Muscle of leg (tissue), 11 donors: ENCODE data around the gene DNAJB11. TPM values are rescaled to one million over a fixed set of nuclear protein-coding genes. Genes with fewer than 3 reads are reported as not detected.
"Not testable (repeated sequence)": the region's sequence is repeated elsewhere in the genome, so short reads cannot be mapped to it uniquely, and the experiment has no call there.

Experiments used
- DNase-seq: peaks from one replicate; pipeline ENCODE4 v3.0.0; 2013
- H3K27ac ChIP-seq: one replicate; pipeline ENCODE4 v1.5.1; 2013; ENCODE audit warnings: mild to moderate bottlenecking, low read length, control low read depth
- H3K27me3 ChIP-seq: one replicate; pipeline ENCODE4 v1.6.1; 2013; ENCODE audit warnings: low read length; ENCODE audit not compliant: control insufficient read depth, insufficient read depth
- H3K36me3 ChIP-seq: one replicate; pipeline ENCODE4 v1.6.1; 2013; ENCODE audit warnings: low read length; ENCODE audit not compliant: control insufficient read depth, insufficient read depth
- H3K4me1 ChIP-seq: one replicate; pipeline ENCODE4 v1.6.1; 2013; ENCODE audit warnings: low read length; ENCODE audit not compliant: control insufficient read depth, insufficient read depth
- H3K4me3 ChIP-seq: one replicate; pipeline ENCODE4 v1.5.1; 2013; ENCODE audit warnings: low read length, control low read depth
- H3K9me3 ChIP-seq: replicated peaks from 2 replicates; pipeline ENCODE4 v1.6.1; 2013; ENCODE audit warnings: low read depth, low read length; ENCODE audit not compliant: control insufficient read depth
- WGBS: methylation state at CpG from one replicate; pipeline ENCODE4 v1.1.5; 2013; ENCODE audit warnings: missing lambda C conversion rate; ENCODE audit not compliant: insufficient coverage; 5-methylcytosine and 5-hydroxymethylcytosine counted together
- polyA plus RNA-seq, 8 donors: library from polyadenylated mRNA; unstranded; fragments of 120-200 nt; gene quantifications; one replicate each; pipeline versions ENCODE4 v1.2.1 to v1.2.3, GENCODE V29; 2013; ENCODE audit warnings: inconsistent platforms in 1 of 8, low replicate concordance in 1 of 8; ENCODE audit not compliant: insufficient read length in 8 of 8, insufficient read depth in 1 of 8
- total RNA-seq: library from RNA; stranded (reverse); fragments of 120-200 nt; gene quantifications from one replicate; pipeline ENCODE4 v1.2.4, GENCODE V29; 2013

Gene DNAJB11
- total and polyA plus RNA-seq, 9 donors, result 30.3 to 49.7 (median 39.6) TPM

DNA sequence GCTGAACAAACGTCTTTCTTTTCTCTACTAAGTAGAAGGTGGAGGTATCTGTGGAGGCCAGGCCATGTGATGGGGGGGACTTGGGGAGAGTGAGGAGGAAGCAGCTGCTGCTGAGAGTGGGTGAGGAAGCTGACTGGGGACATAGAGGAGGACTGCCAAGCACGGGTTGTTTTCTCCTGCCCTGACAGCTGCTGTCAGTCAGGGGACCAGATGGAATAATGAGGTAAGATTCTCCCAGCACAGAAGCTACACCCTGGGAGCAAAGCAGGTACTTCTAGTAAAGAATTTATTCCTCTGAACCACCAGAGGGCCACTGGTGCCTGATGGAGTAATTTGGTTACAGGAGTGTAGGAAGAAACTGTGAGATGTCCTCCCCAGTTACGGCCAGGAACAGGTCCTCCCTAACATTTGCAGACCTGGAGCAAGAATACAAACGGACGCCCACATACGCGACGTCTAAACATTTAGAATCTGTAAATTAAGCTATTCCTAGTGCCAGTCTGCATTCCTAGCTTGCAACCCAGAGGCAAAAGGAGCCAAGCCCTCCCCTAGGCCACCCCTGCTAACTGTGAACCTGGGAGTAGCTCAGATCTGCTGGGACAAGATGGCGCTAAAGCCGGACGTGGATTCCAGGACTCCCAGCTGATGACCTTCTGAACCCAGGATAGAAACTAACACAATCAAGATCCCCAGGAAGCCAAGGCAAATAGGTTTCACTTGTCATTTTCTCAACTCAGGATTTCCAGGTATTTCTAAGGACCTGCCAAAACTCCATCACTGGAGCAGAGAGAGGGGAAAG is 41.1 kb upstream of the DNAJB11 start:
- H3K4me3 ChIP-seq, result no peak overlapping the region
- H3K36me3 ChIP-seq, result no peaks in the 10 kb centered on the region
- WGBS, result 75% methylated on average over 7 of the region's 11 CpGs
- H3K27ac ChIP-seq, result no peak overlapping the region
- H3K27me3 ChIP-seq, result no peaks in the 10 kb centered on the region
- peak; percentile 54 for DNase-seq
- H3K9me3 ChIP-seq, result no peaks in the 10 kb centered on the region
- no peaks in the 10 kb centered on the region for H3K4me1 ChIP-seq

DNA sequence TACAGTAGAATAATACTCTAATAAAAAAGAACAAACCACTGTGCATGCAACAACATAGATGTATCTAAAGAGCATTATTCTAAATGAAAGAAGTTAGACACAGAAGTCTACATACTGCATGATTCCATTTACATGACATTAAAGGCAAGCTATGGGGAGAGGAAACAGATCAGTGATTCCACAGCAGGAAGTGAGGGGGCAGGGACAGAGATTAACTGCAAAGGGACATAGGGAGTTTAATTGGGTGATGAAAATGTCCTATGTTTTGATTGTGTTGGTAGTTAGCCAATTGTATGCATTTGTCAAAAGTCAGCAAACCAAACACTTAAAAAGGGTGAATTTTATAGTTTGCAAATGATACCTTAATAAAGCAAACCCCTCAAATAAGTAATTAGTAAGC is 40.1 kb upstream of the DNAJB11 start:
- no peak overlapping the region for H3K27ac ChIP-seq
- no peak overlapping the region for H3K4me3 ChIP-seq
- no peaks in the 10 kb centered on the region for H3K27me3 ChIP-seq
- H3K9me3 ChIP-seq, result no peaks in the 10 kb centered on the region
- no peak for DNase-seq
- no peaks in the 10 kb centered on the region for H3K36me3 ChIP-seq
- H3K4me1 ChIP-seq, result no peaks in the 10 kb centered on the region

DNA sequence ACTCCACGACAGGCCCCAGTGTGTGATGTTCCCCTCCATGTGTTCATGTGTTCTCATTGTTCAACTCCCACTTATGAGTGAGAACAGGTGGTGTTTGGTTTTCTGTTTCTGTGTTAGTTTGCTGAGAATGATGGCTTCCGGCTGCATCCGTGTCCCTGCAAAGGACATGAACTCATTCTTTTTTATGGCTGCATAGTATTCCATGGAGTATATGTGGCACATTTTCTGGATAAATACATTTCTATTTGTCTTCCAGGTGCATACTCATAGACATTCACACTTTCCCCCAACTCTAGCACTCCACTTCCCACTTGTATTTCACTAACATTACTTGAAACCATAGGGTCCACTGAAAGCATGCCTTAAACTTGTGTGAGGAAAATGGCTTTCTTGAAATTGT is 38.8 kb upstream of the DNAJB11 start:
- WGBS, result no CpG with 5 or more reads among the region's 3 CpGs
- H3K27me3 ChIP-seq, result not testable (repeated sequence)

DNA sequence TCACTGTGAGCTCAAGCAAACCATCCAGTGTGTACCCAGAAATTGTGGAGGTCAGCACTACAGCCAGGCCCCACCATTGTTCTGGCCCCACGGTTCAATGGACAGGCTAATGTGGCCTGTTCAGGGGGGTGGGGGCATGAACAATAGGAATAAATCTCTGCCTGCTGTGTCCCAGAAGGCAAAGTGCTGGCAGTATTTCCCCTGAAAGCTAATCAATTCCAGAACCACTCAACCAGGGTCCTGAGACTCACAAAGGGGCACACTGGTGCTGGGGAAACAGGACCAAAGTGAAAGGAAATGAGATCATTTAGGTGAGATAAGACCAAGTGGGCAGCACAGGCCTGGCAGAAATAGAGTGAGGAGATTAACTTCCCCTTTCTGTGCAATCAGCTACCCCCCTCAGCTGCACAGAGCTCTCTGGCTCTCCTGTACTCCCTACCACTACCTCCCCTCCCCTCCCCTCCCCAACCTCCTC is 37.9 kb upstream of the DNAJB11 start:
- DNase-seq, result no peak
- Histone ChIP-seq H3K27me3 (no peaks in the 10 kb centered on the region), H3K36me3 (no peaks in the 10 kb centered on the region), H3K27ac (no peak overlapping the region), H3K4me3 (no peak overlapping the region), H3K9me3 (no peaks in the 10 kb centered on the region), H3K4me1 (no peaks in the 10 kb centered on the region)
- 0% methylated on average over 1 of the region's 1 CpG for WGBS

More for the DNA sequence above, 38.8 kb upstream of the DNAJB11 start:
- not testable (repeated sequence) for H3K4me1 ChIP-seq, H3K4me3 ChIP-seq, H3K27ac ChIP-seq, DNase-seq, H3K36me3 ChIP-seq, H3K9me3 ChIP-seq

DNA sequence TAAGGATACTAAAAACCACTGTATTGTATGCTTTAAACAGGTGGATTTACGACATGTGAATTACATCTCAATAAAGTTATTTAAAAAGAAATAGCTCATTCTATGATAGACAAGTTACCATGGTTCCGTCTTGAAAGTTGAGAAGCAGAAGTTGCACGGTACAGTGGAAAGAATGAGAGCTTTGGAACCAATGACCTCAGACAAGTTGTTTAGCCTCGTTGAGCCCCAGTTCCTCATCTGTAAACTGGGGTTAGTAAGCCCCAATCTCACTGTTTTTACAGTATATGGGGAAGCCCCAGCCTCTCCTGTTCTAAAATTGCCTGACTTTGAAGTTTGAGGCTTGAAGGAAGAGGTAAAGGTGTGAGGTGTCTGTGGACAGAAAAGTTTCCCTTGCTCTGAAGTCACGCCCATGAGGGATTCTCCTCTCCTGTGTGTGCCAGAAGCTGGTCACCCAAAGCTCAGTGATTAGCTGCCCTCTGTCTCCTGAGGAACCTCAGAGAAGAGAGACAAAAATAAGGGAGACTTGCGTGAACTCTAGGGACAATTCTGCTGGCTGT is 36.3 kb upstream of the DNAJB11 start:
- DNase-seq, result peak; percentile 73
- no peak overlapping the region for H3K4me3 ChIP-seq

DNA sequence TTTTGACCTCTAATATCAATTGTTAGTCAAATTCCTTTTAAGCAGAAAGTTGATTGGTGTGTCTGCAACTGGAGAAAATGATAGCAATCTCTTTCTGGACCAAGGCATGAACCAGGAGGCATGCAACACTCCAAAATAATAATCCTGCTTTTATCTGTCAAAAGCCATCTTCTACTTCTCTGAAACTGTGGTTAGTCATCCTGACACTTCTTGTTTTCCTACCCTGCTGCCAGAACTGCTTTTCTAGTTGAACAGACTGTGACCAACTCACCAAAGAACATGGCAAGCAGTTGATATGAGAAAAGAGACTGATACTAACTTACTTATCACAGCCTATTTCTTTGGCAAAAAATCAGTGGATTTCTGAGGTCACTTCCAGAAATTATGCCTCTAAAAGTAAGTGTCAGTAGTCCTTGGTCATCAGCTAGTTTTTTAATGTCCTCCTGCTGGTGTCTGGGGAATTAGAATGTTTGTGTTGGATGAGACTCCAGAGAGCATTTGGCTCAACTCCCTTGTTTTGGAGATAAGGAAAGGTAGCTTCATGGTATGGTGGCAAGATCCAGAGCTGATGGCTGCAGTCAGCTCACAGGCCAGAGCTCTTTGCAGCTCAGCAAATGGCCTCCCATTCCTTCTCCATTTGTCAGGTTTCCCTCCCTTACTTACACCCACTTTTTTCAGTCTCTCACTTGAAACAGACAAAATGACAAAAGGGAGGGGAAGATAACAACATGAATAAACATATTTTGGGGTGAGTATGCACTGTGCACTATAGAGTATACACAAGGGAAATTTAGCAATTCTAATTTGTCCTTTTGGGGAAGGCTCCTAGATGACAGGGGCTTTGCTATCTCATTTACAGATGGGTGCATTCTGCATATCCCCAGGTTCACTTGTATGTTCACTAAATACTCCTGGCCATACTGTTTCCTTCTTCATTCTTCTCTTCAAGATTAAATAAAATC is 33.4 kb upstream of the DNAJB11 start:
- Histone ChIP-seq H3K4me1 (no peaks in the 10 kb centered on the region), H3K27me3 (no peaks in the 10 kb centered on the region), H3K36me3 (peaks cover 3% of the 10 kb centered on the region), H3K9me3 (no peaks in the 10 kb centered on the region), H3K27ac (no peak overlapping the region), H3K4me3 (no peak overlapping the region)
- no peak for DNase-seq

More for the DNA sequence above, 36.3 kb upstream of the DNAJB11 start:
- 87% methylated on average over 2 of the region's 6 CpGs for WGBS
- no peaks in the 10 kb centered on the region for H3K9me3 ChIP-seq
- peaks cover 3% of the 10 kb centered on the region for H3K36me3 ChIP-seq
- no peaks in the 10 kb centered on the region for H3K4me1 ChIP-seq
- no peaks in the 10 kb centered on the region for H3K27me3 ChIP-seq
- peak overlapping the region; percentile 6 for H3K27ac ChIP-seq

DNA sequence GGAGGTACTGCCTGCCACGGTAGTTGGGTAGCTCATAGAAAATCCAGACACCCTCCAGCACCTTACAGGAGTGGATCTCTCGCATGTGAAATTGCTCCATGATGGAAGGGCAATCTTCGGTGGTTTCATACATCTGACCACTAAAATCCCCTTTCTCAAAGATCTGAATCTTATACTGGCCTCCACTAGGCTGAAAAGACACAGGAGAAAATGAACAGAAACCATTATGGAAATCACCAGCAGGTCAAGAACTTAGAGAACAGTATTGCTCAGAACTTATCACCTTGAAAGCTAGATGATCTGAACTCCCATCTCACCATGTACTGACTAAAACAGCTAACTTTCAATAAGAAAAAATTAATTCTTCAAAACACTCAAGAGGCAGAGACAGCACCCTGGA is 31.7 kb upstream of the DNAJB11 start:
- Histone ChIP-seq H3K27me3 (no peaks in the 10 kb centered on the region), H3K4me1 (no peaks in the 10 kb centered on the region), H3K9me3 (no peaks in the 10 kb centered on the region), H3K27ac (no peak overlapping the region), H3K4me3 (no peak overlapping the region), H3K36me3 (peaks cover 3% of the 10 kb centered on the region)
- DNase-seq, result no peak
- no CpG with 5 or more reads among the region's 3 CpGs for WGBS

DNA sequence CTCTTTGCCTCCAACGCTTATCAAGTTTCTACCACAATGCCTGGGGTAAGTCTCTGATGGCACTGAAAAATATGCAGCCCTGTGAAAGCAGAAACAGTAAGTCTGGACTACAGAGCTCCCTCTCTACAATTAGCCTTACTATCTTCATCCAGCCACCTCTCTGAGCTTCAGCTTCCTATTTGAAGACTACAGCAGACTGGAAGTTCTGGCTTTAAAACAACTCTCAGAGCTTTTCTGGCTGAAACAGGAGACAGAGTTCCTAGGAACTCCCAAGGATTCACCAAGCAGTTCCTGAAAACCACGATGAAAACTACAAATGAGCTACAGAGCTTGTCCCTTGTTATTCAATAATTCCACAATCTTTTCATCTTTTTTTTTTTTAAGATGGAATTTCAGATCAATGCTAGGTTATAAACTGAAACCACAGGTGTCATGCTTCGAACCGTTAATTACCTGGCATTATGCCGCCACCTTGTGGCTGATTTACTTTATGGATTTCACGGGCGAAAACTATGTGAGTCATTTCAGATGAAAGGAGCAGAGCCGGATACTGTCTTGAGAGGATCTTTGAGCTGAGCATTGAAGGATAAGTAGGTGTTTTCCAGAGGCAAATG is 30.2 kb upstream of the DNAJB11 start:
- Histone ChIP-seq H3K27ac (no peak overlapping the region), H3K4me1 (no peaks in the 10 kb centered on the region), H3K27me3 (no peaks in the 10 kb centered on the region), H3K36me3 (peaks cover 6% of the 10 kb centered on the region), H3K4me3 (no peak overlapping the region), H3K9me3 (no peaks in the 10 kb centered on the region)
- 6% methylated on average over 4 of the region's 8 CpGs for WGBS
- DNase-seq, result peak; percentile 75

DNA sequence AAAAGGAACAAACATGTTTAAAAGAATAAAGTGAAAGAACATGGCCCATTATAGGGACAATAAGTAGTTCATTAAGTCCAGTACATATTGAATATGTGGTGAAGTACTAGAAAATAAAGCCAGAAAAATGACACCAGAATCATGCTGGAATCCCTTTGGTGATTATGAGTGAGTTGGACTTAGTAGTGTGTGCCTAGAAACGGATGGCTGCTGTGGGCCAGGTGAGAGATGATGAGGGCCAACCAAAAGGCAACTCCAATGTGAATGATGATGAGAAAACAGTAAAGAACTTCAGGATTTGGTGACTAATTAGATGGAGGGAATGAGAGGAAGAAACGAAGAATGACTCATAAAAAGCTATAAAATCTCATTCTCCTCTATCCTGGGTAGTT is 29.7 kb upstream of the DNAJB11 start:
- Histone ChIP-seq H3K4me3 (no peak overlapping the region), H3K9me3 (no peaks in the 10 kb centered on the region), H3K27me3 (no peaks in the 10 kb centered on the region), H3K4me1 (no peaks in the 10 kb centered on the region), H3K36me3 (peaks cover 6% of the 10 kb centered on the region), H3K27ac (no peak overlapping the region)
- whole genome bisulfite sequencing, result 0% methylated on average over 1 of the region's 2 CpGs
- no peak for DNase-seq

DNA sequence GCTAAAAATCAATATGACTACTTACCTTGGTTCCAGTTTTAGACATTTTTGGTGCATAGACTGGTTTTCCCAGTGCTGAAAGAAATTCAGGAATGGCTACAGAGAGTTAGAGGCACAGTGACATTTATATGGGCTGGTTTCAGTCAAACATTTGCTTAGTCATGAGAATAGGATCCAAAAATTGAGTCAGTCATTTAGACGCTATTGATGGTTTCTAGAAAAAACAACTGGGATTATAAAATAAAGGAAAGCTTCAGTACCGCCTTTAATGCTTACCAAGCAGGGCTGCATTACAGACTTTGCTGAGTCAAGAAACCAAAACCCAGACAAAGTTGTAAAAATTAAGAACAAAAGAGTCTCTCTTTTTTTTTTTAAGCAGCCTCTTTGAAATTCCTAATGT is 26.2 kb upstream of the DNAJB11 start, which contains the start of gene CRYGS:
Gene CRYGS, minus strand, starts transcription at position 100 of the 400 bp plus-strand sequence. Its CDS starts 54 bp downstream, at position 46.
- WGBS, result no CpG with 5 or more reads among the region's 2 CpGs
- Histone ChIP-seq H3K36me3 (peaks cover 9% of the 10 kb centered on the region), H3K4me1 (no peaks in the 10 kb centered on the region)

More for the DNA sequence above, 26.2 kb upstream of the DNAJB11 start, which contains the start of gene CRYGS:
- H3K27ac ChIP-seq, result no peak within 1 kb of the TSS
- H3K4me3 ChIP-seq, result no peak within 1 kb of the TSS
- no peaks in the 10 kb centered on the region for H3K9me3 ChIP-seq
- no peaks in the 10 kb centered on the region for H3K27me3 ChIP-seq
- DNase-seq, result no peak
